Natural killer cell treated with Interleukin-12 subunit alpha and Interleukin-12 subunit beta and Interleukin-15 and Interleukin-18, amount 100 ng/mL, for 72 hours (primary cell): Measurements from ENCODE around the gene PDCD1. TPM values are rescaled to one million over a fixed set of nuclear protein-coding genes. Genes with fewer than 3 reads are reported as not detected.
"Not testable (repeated sequence)": the region's sequence is repeated elsewhere in the genome, so short reads cannot be mapped to it uniquely, and the experiment has no call there.

ENCODE experiments used
- ATAC-seq, 2 donors: fragments of 150-1000 bp; cut with Tn5 transposase in 1 of 2; sonication (Bioruptor Pico), chemical (Tn5 transposase) in 1 of 2; 2 replicates each; pipeline ENCODE4 v1.10.0; 2021
- DNase-seq: peaks from one replicate; pipeline ENCODE4 v3.0.0; 2022; ENCODE audit warnings: low spot score
- H3K27ac Mint-ChIP-seq, 2 donors: 1 replicate in 1 of 2; 2 replicates in 1 of 2; pipeline ENCODE4 v1.8.0; 2022; ENCODE audit warnings: mixed read lengths in 2 of 2, mild to moderate bottlenecking in 1 of 2, moderate library complexity in 1 of 2
- H3K27me3 Mint-ChIP-seq, 2 donors: 1 replicate in 1 of 2; 2 replicates in 1 of 2; pipeline ENCODE4 v1.8.0; 2022; ENCODE audit warnings: mixed read lengths in 2 of 2
- H3K36me3 Mint-ChIP-seq: one replicate; pipeline ENCODE4 v1.8.0; 2022; ENCODE audit warnings: mixed read lengths
- H3K4me1 Mint-ChIP-seq, 2 donors: 1 replicate in 1 of 2; 2 replicates in 1 of 2; pipeline ENCODE4 v1.8.0; 2022; ENCODE audit warnings: low read depth in 2 of 2, mixed read lengths in 2 of 2, mild to moderate bottlenecking in 1 of 2
- H3K4me3 Mint-ChIP-seq: one replicate; pipeline ENCODE4 v1.8.0; 2022; ENCODE audit warnings: mixed read lengths
- H3K9me3 Mint-ChIP-seq: 2 replicates; pipeline ENCODE4 v1.8.0; 2022; ENCODE audit warnings: mixed read lengths
- total RNA-seq, 2 donors: library from RNA; stranded (reverse); gene quantifications; one replicate each; pipeline ENCODE4 v1.2.3, GENCODE V29; 2022

PDCD1 gene
- total RNA-seq, 2 donors from 2014 or later, result 0.78 to 0.89 TPM

- DNase-seq (no peak), ATAC-seq (peak in 1 of 2 donors; percentile 46)
- Mint-ChIP-seq H3K4me3 (no peak overlapping the region), H3K9me3 (no peaks in the 10 kb centered on the region), H3K27ac (no peak overlapping the region), H3K4me1 (peaks cover 8% of the 10 kb centered on the region in 2 donors), H3K27me3 (peaks cover 0 to 3% of the 10 kb centered on the region in 2 donors), H3K36me3 (no peaks in the 10 kb centered on the region)
These were observed 44.9 kb downstream of the PDCD1 start for GRCh38 chr2:241813644-241814392.

DNA sequence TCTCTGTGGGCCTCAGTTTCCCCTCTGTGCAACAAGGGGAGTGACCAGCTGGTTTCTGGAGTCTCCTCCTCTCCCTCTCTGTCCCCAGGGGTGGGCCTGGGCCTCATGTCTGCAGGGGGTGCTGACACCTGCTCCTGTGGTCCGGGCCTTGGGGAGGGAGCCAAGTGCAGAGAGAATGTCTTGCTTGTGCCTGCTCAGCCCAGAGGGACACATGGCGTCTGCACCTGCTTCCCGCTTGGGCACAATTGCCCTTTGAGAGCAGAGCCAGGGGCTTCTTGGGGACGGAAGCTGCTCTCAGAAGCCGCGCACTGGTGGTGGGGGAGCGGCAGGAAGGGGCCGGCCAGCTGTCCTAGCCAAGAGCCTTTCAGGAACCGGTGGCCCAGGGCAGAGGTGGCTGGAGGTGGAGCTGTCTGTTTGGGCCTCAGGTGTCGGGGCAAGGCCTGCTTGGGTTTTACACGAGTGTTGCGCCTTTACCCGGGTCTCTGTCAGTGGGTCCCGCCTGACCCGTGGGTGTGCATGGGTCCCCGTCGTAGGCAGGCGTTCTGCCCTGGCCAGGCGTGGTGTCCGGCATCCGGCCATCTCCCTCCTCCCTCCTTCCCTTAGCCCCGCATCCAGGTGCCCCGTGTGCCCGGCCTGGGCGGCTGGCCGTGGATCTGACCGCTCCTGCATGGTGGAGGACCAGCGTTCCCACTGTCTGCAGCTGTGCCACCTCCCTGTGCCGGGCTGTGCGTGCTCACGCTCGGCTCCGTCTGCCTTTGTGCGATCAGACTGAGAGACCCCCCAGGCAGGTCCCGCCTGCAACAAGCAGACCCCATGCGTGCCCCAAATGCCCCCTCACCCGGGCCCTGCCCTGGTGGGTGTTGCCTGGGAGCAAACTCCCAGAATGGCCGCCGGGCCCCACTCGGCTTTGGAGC is 45.7 kb downstream of the PDCD1 start:
- Mint-ChIP-seq H3K4me1 (peaks cover 8 to 13% of the 10 kb centered on the region in 2 donors), H3K4me3 (no peak overlapping the region), H3K27ac (no peak overlapping the region), H3K27me3 (peaks cover 0 to 3% of the 10 kb centered on the region in 2 donors), H3K9me3 (no peaks in the 10 kb centered on the region), H3K36me3 (no peaks in the 10 kb centered on the region)
- DNase-seq (no peak), ATAC-seq (peak in 1 of 2 donors; percentile 2)

DNA sequence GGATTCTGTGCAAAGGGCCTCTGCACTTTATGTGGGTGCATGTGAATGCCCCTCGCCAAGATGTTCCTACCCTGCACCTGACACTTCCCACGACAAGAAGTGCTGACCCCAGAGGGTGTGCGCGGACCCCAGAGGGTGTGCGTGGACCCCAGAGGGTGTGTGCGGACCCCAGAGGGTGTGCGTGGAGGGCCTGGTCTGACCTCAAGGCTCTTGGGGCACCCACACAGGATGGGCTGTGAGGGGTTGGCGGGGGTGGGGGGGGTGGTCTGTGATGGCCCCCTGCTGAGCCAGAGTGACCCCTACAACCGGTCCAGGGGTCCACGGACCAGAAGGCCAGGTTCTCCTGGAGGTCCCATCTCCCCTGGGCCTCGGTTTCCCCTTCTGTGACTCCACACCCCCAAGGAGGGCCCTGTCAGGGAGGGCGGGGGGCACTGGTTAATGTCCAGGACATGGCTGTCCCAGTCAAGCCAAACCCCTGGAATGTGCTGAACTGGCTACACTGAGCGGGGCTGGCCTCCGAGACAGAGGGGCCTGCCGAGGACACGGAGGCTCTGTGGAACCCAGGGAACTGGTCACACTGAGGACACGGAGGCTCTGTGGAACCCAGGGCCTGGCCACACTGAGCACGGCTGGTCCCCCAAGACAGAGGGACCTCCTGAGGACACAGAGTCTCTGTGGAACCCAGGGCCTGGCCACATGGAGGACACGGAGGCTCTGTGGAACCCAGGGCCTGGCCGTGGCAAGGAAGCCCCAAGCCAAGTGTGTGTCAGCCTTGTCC is 46.6 kb downstream of the PDCD1 start:
- no peaks in the 10 kb centered on the region for H3K36me3 Mint-ChIP-seq
- H3K4me3 Mint-ChIP-seq, result no peak overlapping the region
- H3K27me3 Mint-ChIP-seq, result peaks cover 0 to 3% of the 10 kb centered on the region in 2 donors
- peaks cover under 1 to 8% of the 10 kb centered on the region in 2 donors for H3K4me1 Mint-ChIP-seq
- no peak for DNase-seq
- H3K9me3 Mint-ChIP-seq, result no peaks in the 10 kb centered on the region
- H3K27ac Mint-ChIP-seq, result no peak overlapping the region
- ATAC-seq, result no peak

GRCh38 chr2:241811201-241811951 is 47.3 kb downstream of the PDCD1 start:
- H3K9me3 Mint-ChIP-seq, result no peaks in the 10 kb centered on the region
- peak in 1 of 2 donors; percentile 30 for ATAC-seq
- H3K27ac Mint-ChIP-seq, result no peak overlapping the region
- peaks cover 0 to 3% of the 10 kb centered on the region in 2 donors for H3K27me3 Mint-ChIP-seq
- no peak overlapping the region for H3K4me3 Mint-ChIP-seq
- no peak for DNase-seq
- H3K4me1 Mint-ChIP-seq, result peaks cover 0 to 8% of the 10 kb centered on the region in 2 donors
- no peaks in the 10 kb centered on the region for H3K36me3 Mint-ChIP-seq

GRCh38 chr2:241810307-241811200 is 48.1 kb downstream of the PDCD1 start:
- Mint-ChIP-seq H3K36me3 (no peaks in the 10 kb centered on the region), H3K4me1 (peaks cover 0 to 8% of the 10 kb centered on the region in 2 donors), H3K4me3 (no peak overlapping the region), H3K27me3 (peaks cover 0 to 3% of the 10 kb centered on the region in 2 donors), H3K27ac (no peak overlapping the region), H3K9me3 (no peaks in the 10 kb centered on the region)
- ATAC-seq, result no peak
- no peak for DNase-seq

DNA sequence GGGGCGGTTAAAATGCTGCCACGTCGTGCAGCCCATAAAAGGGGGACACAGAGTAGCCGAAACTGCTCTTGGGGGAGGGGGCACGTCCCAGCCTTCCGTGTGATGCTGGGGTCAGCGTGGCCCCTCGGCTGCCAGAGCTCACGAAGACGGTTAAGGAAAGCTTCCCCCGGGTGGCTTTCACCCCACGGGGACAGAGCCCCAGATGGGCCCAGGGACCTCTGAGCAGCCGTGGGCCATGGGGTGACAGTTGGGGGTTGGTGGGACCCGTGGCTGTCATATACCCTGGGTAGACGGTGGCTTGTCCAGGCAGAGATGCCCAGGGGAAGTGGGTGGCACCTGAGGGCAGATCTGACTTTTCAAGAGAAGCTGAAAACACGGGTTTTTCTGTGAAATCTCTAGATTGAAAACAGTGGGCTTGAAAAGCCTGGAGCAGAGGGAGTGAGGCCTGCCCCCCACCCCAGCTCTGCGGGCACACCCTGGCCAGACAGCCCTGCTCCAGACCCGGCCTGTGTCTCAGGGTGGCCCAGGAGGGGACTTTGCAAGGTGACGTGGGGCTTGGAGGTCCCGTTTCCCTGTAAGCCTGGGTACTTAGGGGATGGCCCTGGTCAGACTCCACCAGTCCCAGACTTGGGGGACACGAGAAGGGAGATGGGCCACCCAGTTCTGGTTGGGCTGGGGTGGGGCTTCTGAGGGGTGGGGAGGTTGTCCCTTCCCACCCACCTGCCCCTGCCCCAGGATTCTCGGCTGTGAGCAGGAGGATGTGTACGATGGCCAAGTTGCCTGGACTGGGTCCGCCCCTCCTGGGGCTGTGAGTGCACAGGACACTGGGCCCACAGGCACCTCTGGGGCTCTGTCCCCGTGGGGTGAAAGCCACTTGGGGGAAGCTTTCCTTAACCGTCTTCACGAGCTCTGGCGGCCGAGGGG is 49.0 kb downstream of the PDCD1 start:
- Mint-ChIP-seq H3K4me1 (peaks cover 0 to 5% of the 10 kb centered on the region in 2 donors), H3K9me3 (no peaks in the 10 kb centered on the region), H3K27ac (no peak overlapping the region), H3K27me3 (no peaks in the 10 kb centered on the region), H3K4me3 (no peak overlapping the region), H3K36me3 (no peaks in the 10 kb centered on the region)
- DNase-seq (no peak), ATAC-seq (no peak)

DNA sequence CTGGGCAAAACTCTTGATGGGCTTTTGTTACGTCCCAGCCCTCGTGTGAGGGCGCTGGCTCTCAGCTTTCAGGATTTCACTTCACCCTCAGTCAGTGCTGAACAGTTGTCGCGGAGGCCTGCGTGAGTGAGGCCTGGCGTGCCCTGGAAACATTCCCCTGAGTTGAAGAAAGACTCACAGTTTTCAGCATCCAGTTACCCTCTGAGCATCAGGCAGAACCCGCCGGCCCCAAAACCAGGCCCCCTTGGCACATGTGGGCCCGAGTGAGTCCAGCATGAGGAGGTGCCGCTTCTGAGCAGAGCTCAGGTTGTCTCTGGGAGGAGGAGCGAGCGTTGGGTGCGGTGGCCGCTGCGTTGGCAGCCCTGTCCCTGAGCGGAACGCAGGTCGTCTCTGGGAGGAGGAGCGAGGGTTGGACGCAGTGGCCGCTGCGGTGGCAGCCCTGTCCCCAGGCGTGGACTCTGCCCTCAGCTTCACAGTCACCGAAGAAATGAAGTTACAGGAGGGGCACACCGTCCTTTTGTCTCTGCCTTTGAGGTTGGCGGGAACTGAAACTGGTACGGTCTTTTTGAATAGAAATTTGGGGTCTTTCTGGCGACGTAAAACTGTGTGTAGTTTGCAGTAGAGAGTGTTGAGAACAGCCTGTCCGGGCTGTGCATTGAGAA is 49.8 kb downstream of the PDCD1 start, which contains the start of gene NEU4:
Gene NEU4, plus strand, starts transcription at position 473 of the 662 bp plus-strand sequence. CDS start 5,292 bp downstream, outside the sequence.
- ATAC-seq (no peak), DNase-seq (no peak)
- H3K4me1 Mint-ChIP-seq, result peaks cover 0 to 5% of the 10 kb centered on the region in 2 donors
- no peaks in the 10 kb centered on the region for H3K36me3 Mint-ChIP-seq
- H3K4me3 Mint-ChIP-seq, result peak within 1 kb of the TSS; percentile 22
- H3K27ac Mint-ChIP-seq, result peak within 1 kb of the TSS in 1 of 2 donors; percentile 23
- H3K9me3 Mint-ChIP-seq, result no peaks in the 10 kb centered on the region
- no peaks in the 10 kb centered on the region for H3K27me3 Mint-ChIP-seq

- H3K9me3 Mint-ChIP-seq, result no peaks in the 10 kb centered on the region
- DNase-seq (no peak), ATAC-seq (no peak)
- H3K27ac Mint-ChIP-seq, result peak overlapping the region in 1 of 2 donors; percentile 23
- no peaks in the 10 kb centered on the region for H3K36me3 Mint-ChIP-seq
- peaks cover 4 to 7% of the 10 kb centered on the region in 2 donors for H3K4me1 Mint-ChIP-seq
- H3K27me3 Mint-ChIP-seq, result peaks cover 0 to 2% of the 10 kb centered on the region in 2 donors
- H3K4me3 Mint-ChIP-seq, result peak overlapping the region; percentile 22
These were observed 50.5 kb downstream of the PDCD1 start for GRCh38 chr2:241808051-241808720.

- H3K36me3 Mint-ChIP-seq, H3K9me3 Mint-ChIP-seq, DNase-seq, H3K4me1 Mint-ChIP-seq, ATAC-seq, H3K4me3 Mint-ChIP-seq, H3K27ac Mint-ChIP-seq, H3K27me3 Mint-ChIP-seq: not testable (repeated sequence)
These were observed 52.5 kb downstream of the PDCD1 start for GRCh38 chr2:241806217-241806616.

DNA sequence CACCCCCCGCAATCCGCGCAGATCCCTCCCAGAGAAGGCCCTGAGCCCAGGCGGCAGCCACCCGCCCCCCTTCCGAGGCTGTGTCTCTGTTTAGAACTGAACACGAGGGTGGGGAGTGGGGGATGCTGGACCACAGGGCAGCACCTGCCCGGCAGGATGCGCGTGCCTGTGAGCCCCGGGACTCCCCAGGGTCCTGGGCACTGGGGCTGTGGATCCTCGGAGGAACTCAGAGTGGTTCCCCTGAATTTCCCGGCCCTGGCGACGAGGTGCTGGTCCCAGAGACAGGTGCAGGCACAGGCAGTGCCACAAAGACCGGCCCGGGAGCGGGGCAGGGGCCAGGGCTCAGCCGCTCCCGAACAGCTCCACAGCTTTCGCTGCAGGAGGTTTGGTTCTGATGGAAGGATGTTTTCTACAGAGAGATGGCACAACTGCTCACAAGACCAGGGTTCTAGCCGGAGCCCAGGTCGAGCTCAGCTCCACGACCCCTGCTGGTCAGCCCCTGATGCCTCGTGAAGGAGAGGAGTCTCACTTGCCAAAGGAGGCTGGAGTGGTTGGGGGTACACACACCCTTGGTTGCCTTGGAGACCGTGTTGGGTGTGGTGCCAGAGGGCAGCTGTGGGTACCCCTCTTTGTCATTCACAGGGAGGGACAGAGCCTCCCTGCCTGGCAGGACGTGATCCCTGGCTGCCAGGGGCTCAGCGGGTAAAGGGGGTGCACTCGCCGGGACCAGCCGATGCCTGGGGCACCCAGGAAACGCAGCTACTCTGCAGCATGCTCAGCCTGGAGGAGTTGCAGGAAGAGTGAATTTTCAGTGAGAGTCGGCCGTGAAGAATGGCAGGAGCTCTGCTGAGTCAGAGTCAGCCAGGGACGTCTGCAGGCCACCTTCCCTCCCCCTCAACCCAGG is 54.1 kb downstream of the PDCD1 start:
- Mint-ChIP-seq H3K36me3 (no peaks in the 10 kb centered on the region), H3K4me3 (peak overlapping the region; percentile 47), H3K9me3 (no peaks in the 10 kb centered on the region), H3K27me3 (peaks cover 0 to 5% of the 10 kb centered on the region in 2 donors), H3K27ac (no peak overlapping the region), H3K4me1 (peaks cover 5 to 11% of the 10 kb centered on the region in 2 donors)
- ATAC-seq (peak; percentile 29 to 43), DNase-seq (no peak)
